SK-N-MC (cell line): Measurements from ENCODE around the gene ZNF764.

Source experiments
- EZH2 ChIP-seq: fragments of 200-600 bp; sonication (generic); IDR thresholded peaks from one replicate; pipeline ENCODE4 v1.6.1; 2017; ENCODE audit warnings: antibody characterized with exemption
- FOXP2 ChIP-seq: optimal IDR thresholded peaks from 2 replicates; pipeline ENCODE3; 2011; ENCODE audit warnings: mild to moderate bottlenecking, moderate library complexity; ENCODE audit not compliant: insufficient read depth; ENCODE audit errors: extremely low read length, control extremely low read depth
- POLR2AphosphoS5 ChIP-seq: IDR thresholded peaks from 2 replicates; pipeline ENCODE4 v1.6.1; 2012; ENCODE audit warnings: mild to moderate bottlenecking, low read depth, low read length, borderline replicate concordance

DNA sequence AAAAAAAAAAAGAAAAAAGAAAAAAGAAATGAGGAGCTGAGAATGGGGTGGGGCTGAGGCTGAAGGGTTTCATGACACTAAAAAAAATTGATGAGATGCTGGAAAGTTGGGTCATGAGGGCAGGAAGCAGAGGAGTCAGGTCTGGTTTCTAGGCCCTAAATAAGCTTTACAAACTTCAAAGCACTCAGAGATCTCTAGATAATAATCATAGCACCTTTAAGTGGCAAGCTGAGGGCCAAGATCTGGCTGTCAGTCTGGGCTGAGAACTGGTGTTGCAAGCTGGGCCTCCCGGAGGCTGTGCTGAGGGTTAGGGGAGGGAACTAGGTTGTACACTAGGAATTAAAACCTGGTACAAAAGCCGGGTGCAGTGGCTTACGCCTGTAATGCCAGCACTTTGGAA, 6.4 kb downstream of the ZNF764 start:
- TF ChIP-seq EZH2 (no peak), POLR2AphosphoS5 (no peak), FOXP2 (no peak)
